Activated CD4-positive, alpha-beta T cell treated with anti-CD3 and anti-CD28 coated beads, Interleukin-2, amount 50 U/mL, for 4 hours (primary cell): ENCODE measurements around the gene LIPA.
A peak's percentile ranks its signal among the peaks of the same experiment; 100 is the strongest.

ENCODE experiments used
- DNase-seq, 2 experiments: peaks; one replicate each; pipeline ENCODE4 v3.0.0-alpha.2; 2020

LIPA gene

GRCh38 chr10:89238956-89239644, 12.5 kb downstream of the LIPA start:
- DNase-seq = no peak

DNA sequence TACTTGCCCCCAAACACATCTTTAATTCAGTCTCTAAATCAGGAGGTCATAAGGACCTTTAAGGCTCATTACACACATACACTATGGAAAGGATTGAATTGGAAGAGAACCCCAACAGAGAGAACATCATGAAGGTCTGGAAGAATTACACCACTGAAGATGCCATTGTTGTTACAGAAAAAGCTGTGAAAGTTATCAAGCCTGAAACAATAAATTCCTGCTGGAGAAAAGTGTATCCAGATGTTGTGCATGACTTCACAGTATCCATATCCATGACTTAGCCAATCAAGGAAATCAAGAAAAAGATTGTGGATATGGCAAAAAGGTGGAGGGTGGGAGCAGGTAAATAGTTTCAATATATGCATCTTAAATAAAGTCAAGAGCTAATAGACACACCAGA, 13.7 kb downstream of the LIPA start:
- no peak for DNase-seq

DNA sequence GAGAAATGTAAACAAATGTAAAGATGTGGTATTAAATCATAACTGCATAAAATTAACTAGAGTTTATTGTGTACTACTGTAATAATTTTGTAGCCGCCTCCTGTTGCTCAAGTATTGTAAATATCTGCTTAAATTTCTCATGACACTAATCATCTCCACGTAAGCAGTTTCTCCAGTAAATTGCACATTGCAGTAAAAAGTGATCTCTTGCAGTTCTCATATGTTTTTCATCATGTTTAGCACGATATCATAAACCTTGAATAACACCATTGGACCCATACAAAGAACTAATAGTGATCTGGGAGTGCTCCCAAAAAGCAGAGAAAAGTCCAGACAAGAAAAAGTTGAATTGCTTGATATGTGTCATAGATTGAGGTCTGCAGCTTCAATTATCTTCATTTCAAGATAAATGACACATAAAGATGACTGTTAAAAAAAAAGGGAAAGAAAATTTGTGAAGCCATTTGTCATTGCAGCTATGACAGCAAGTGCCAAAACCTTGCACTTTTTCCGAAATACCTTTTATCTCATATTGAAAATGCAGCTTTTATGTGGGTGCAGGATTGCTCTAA, 15.3 kb downstream of the LIPA start:
- no peak for DNase-seq

GRCh38 chr10:89235073-89235798, 16.3 kb downstream of the LIPA start:
- no peak for DNase-seq

DNA sequence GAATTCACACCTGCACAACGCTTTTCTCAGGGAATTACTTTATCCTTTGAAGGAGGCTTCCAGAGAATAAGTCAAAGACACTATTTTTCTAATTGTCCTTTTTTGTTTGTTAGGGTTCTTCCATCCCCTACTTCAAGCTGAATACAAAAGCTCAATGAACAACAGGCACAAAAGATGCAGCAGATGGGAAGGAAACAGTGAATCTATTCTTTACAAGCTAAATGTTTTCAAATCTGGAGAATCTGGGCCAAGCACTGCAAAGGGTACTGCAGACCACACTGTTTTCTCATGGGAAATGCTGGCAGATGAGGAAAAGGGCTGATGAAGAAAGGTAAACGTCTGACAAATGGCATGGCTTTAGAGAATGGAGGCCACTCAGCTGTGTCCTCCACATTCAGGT, 18.5 kb downstream of the LIPA start:
- DNase-seq = no peak

DNA sequence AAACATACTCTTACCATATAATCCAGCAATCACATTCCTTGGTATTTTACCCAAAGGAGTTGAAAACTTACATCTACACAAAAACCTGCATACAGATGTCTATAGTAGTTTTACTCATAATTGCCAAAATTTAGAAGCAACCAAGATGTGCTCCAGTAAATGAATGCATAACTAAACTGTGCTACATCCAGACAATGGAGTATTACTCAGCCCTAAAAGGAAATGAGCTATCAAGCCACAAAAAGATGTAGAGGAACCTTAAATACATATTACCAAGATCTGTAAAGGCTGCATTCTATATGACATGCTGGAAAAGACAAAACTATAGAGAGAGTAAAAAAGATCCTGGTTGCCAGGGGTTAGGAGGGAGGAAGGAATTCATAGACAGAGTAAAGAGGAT, 22.6 kb downstream of the LIPA start:
- no peak for DNase-seq

GRCh38 chr10:89228146-89228545, 23.4 kb downstream of the LIPA start:
- DNase-seq = no peak

GRCh38 chr10:89226891-89227290, 24.7 kb downstream of the LIPA start:
- DNase-seq = no peak

- no peak for DNase-seq
Measured at GRCh38 chr10:89224739-89225443, 26.7 kb downstream of the LIPA start.

- DNase-seq = no peak
Measured at GRCh38 chr10:89221919-89222318, 29.7 kb downstream of the LIPA start.

- DNase-seq = no peak
Measured at GRCh38 chr10:89219513-89220218, 31.9 kb downstream of the LIPA start.

DNA sequence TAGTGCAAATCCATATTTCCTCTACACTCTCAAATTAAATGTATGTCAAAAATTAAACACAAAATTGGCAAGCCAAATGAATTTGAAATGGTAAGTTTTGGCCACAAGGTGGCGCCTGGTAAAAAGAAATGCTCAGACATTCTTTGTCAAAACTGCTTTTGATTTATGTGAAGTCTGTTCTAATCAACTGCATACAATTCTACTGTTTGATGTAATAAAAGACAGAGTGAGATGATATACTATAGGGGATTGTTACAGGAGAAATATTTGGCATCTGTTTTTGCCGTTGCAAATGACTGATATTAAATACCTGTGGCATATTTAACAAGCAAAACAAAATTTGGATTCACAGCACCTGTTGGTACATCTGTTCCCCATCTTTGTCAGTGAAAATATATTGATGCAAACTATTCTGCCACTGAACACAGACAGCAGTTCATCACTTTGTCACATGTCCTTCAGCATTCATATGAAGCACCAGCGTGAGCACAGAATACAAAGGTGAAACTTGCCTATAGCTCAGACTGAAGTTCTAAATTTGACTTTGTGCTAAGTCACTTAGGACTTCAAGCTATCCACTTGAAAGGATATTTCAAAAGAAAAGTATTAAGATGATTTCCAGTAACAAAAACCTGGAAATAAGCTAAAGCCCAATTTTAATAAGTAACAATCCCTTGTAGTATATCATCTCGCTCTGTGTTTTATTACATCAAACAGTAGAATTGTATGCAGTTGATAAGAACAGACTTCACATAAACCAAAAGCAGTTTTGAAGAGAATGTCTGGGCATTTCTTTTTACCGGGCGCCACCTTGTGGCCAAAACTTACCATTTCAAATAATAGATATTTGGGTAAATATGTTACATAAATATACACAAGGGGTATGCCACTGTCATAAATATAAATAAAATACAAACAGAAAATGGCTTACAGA, 34.3 kb downstream of the LIPA start:
- DNase-seq = peak; percentile 55 to 59

- DNase-seq = no peak
Measured at GRCh38 chr10:89216056-89216455, 35.5 kb downstream of the LIPA start.

GRCh38 chr10:89215511-89215910, 36.1 kb downstream of the LIPA start:
- no peak for DNase-seq

DNA sequence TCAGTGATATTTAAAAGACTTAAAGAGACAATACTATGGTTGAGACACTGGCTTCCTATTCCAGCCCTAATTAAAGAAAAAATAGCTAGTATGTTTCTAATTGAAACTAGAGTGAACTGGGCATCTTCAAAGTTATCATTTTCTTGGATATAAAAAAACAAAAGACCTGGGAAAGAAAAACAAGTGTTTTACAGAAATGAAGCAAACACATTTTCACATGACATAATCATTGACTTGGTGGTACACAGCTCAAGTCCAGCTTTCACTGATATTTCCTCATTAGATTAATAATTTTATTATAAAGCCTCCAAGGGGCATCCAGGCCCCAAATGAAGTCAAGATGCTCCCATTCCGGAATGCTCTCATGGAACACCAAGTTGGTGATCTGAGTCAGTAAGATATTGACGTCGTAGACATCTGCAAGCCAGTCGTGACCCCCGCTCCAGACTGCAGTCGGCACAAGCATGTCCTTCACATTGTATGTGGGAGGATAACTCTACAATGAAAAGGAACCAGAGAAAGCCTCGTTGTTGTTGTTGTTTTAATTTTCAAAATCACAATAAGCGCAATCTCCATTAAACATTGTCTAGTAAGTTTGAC, 36.9 kb downstream of the LIPA start:
- no peak for DNase-seq

- DNase-seq = no peak
Measured at GRCh38 chr10:89213191-89213808, 38.3 kb downstream of the LIPA start.

DNA sequence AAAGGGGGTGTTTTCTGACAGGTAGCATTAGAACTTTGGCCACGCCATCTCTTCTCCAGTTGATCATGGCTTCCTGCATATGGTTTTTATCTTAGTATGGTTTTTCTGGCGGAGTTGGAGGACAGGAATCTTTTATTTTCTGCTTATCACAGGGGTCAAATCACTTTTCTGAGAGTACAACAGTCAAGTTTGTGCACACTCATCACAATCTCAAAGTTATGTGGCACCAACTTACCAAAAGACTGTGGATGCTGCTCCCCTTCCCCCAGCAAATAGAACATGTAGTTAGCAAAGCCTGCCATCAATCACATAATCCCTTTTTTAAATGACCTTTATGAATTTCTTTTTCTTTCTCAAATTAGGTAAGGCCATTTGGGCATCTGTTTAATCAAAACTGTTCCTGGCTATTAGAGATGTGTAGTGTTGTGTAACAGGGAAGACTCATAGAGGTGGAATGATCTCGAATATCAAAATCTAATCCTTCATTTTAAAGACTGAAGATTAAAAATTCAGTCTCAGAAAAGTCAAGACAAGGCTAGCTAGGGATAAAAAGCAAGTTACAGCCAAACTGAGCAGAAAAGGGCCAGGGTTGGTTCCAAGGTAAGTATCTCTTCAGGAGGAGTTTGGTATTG, 40.7 kb downstream of the LIPA start:
- DNase-seq = no peak

DNA sequence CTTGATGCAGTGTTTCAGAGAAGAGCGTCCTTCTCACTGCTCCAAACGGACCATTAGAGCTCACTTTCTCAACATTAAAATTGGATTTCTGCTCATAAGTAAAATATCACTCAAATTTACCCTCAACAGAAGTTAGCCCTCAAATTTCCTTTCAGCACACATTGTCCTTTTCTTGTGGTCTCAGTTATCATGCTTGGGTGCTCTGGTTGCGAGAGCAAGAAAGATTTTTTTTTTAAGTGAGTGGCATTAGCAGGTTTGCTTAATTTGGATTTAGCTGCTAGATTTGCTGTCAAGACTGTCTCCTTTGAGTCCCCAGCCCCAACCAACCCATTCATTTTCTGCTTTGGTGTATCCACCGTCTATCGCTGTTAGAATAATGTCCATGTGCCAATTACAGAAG, 41.9 kb downstream of the LIPA start:
- no peak for DNase-seq

DNA sequence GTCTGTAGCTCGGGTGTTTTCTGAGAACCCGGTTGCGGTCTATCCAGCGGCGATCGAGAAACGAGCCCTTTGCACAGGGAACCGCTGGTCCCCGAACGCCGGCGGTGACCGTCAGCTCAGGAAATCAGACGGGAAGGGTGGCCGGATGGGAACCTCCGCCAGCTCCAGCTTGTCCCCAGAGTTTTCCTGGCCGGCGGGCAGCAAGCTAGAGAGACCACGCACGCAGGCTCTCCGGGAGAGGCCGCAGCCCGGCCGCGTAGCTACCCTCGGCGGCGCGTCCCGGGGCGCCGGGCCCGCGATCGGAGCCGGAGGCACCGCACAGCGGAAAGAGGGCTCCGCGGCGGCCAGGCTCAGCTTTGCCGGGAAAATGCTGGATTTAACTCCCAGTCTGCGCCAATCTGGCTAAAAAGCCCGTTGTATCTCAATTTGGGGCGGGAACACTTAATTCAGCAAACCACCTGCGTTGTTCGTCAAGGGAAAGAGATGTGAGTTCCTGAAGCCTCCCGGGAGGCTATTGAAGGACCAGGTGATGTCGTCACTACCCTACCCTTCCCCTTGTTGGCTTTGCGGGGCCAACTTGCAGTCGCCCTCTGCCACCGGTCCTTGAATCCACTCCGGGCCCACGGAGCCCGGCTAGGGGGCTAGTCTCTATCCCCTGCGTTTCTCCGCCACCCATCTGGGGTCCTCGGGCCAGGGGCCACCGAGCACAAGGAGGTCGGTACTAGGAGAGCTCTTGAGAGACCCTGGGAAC, 43.6 kb downstream of the LIPA start:
- DNase-seq = peak in 1 of 2 experiments; percentile 1
